ENCODE data around the gene PIK3CB. TPM values are rescaled to one million over a fixed set of nuclear protein-coding genes. Genes with fewer than 3 reads are reported as not detected.

PIK3CB gene
- total RNA-seq, 1 donor from 2014 or later = 21.9 TPM

- intact Hi-C loops (cut with micrococcal nuclease) = no loop called here
- ATAC-seq (ENCODE audit: low read depth) (no peak), DNase-seq (no peak)
- CTCF ChIA-PET = no interaction called here
- Mint-ChIP-seq H3K4me3 (no peak overlapping the region), H3K27me3 (no peaks in the 10 kb centered on the region), H3K4me1 (no peaks in the 10 kb centered on the region), H3K36me3 (ENCODE audit: low read depth) (peaks cover 76% of the 10 kb centered on the region), H3K27ac (no peak overlapping the region), H3K9me3 (peaks cover 3% of the 10 kb centered on the region)
- TF ChIP-seq, protein P1, sequence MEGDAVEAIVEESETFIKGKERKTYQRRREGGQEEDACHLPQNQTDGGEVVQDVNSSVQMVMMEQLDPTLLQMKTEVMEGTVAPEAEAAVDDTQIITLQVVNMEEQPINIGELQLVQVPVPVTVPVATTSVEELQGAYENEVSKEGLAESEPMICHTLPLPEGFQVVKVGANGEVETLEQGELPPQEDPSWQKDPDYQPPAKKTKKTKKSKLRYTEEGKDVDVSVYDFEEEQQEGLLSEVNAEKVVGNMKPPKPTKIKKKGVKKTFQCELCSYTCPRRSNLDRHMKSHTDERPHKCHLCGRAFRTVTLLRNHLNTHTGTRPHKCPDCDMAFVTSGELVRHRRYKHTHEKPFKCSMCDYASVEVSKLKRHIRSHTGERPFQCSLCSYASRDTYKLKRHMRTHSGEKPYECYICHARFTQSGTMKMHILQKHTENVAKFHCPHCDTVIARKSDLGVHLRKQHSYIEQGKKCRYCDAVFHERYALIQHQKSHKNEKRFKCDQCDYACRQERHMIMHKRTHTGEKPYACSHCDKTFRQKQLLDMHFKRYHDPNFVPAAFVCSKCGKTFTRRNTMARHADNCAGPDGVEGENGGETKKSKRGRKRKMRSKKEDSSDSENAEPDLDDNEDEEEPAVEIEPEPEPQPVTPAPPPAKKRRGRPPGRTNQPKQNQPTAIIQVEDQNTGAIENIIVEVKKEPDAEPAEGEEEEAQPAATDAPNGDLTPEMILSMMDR (IDR thresholded peaks at IDR 0.05) = no peak
- POLR2A ChIA-PET = no interaction called here
Observed at GRCh38 chr3:138653567-138653966, 181.2 kb downstream of the PIK3CB start.

GRCh38 chr3:138649134-138649533 is 185.6 kb downstream of the PIK3CB start:
- TF ChIP-seq, protein P1 (IDR thresholded peaks at IDR 0.05) = no peak

GRCh38 chr3:138646513-138646912 is 188.2 kb downstream of the PIK3CB start:
- H3K4me1 Mint-ChIP-seq = no peaks in the 10 kb centered on the region
- TF ChIP-seq, protein P1 (IDR thresholded peaks at IDR 0.05) = no peak
- peaks cover 36% of the 10 kb centered on the region for H3K36me3 Mint-ChIP-seq (ENCODE audit: low read depth)
- no peak overlapping the region for H3K27ac Mint-ChIP-seq
- ATAC-seq (ENCODE audit: low read depth) = no peak
- H3K27me3 Mint-ChIP-seq = no peaks in the 10 kb centered on the region
- intact Hi-C loops (cut with micrococcal nuclease) = no loop called here
- no peak for DNase-seq
- CTCF ChIA-PET = no interaction called here
- POLR2A ChIA-PET = no interaction called here
- peaks cover 30% of the 10 kb centered on the region for H3K9me3 Mint-ChIP-seq
- no peak overlapping the region for H3K4me3 Mint-ChIP-seq

More at GRCh38 chr3:138649134-138649533, 185.6 kb downstream of the PIK3CB start:
- no peak for DNase-seq
- Mint-ChIP-seq H3K4me3 (no peak overlapping the region), H3K36me3 (ENCODE audit: low read depth) (peaks cover 50% of the 10 kb centered on the region), H3K4me1 (no peaks in the 10 kb centered on the region), H3K9me3 (peaks cover 22% of the 10 kb centered on the region), H3K27me3 (no peaks in the 10 kb centered on the region), H3K27ac (no peak overlapping the region)
- intact Hi-C loops (cut with micrococcal nuclease) = no loop called here
- no peak for ATAC-seq (ENCODE audit: low read depth)
- ChIA-PET CTCF (no interaction called here), POLR2A (no interaction called here)

DNA sequence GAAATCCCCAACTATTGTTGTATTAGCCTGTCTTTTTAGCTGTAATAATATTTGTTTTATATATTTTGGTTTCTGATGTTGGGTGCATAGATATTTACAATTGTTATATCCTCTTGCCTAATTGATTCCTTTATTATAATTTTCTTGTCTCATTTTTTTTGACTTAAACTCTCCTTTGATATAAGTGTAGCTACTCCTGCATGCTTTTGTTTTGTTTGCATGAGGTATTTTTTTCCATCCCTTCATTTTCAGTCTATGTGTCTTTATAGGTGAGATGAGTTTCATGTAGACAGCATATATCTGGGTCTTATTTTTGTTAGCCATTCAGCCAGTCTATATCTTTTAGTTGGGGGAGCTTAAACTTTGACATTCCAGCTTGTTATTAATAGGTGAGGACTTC is 188.7 kb downstream of the PIK3CB start:
- intact Hi-C loops (cut with micrococcal nuclease) = no loop called here
- H3K4me3 Mint-ChIP-seq = no peak overlapping the region
- ATAC-seq (ENCODE audit: low read depth) (no peak), DNase-seq (no peak)
- ChIA-PET CTCF (no interaction called here), POLR2A (no interaction called here)
- no peaks in the 10 kb centered on the region for H3K27me3 Mint-ChIP-seq
- no peak overlapping the region for H3K27ac Mint-ChIP-seq
- TF ChIP-seq, protein P1 (IDR thresholded peaks at IDR 0.05) = no peak
- no peaks in the 10 kb centered on the region for H3K4me1 Mint-ChIP-seq
- peaks cover 30% of the 10 kb centered on the region for H3K9me3 Mint-ChIP-seq
- H3K36me3 Mint-ChIP-seq (ENCODE audit: low read depth) = peaks cover 31% of the 10 kb centered on the region

GRCh38 chr3:138642927-138643253 is 191.8 kb downstream of the PIK3CB start:
- TF ChIP-seq, protein P1 (IDR thresholded peaks at IDR 0.05) = no peak
- Mint-ChIP-seq H3K36me3 (ENCODE audit: low read depth) (peaks cover 9% of the 10 kb centered on the region), H3K27me3 (no peaks in the 10 kb centered on the region), H3K4me3 (no peak overlapping the region), H3K9me3 (peaks cover 31% of the 10 kb centered on the region), H3K27ac (no peak overlapping the region), H3K4me1 (no peaks in the 10 kb centered on the region)
- ATAC-seq (ENCODE audit: low read depth) = no peak
- intact Hi-C loops (cut with micrococcal nuclease) = no loop called here
- ChIA-PET CTCF (no interaction called here), POLR2A (no interaction called here)
- DNase-seq = no peak
